ENCODE results near the gene POC1B. TPM values are rescaled to one million over a fixed set of nuclear protein-coding genes. Genes with fewer than 3 reads are reported as not detected.
A peak's percentile ranks its signal among the peaks of the same experiment; 100 is the strongest.

Gene POC1B
- total and polyA plus RNA-seq, 5 donors = 5.4 to 13.1 (median 8.1) TPM

- intact Hi-C loops (cut with DNase I) = no loop called here
Measured at GRCh38 chr12:89494411-89495231, 31.2 kb downstream of the POC1B start.

GRCh38 chr12:89493670-89494302, 32.1 kb downstream of the POC1B start:
- Histone ChIP-seq H3K9me3 (ENCODE audit: control insufficient read depth, low read length) (no peaks in the 10 kb centered on the region), H3K27ac (ENCODE audit: low read length) (no peak overlapping the region), H3K4me3 (ENCODE audit: low read length) (no peak overlapping the region), H3K4me1 (ENCODE audit: control insufficient read depth, insufficient read depth, low read length) (no peaks in the 10 kb centered on the region), H3K27me3 (ENCODE audit: control insufficient read depth, insufficient read depth) (no peaks in the 10 kb centered on the region)
- intact Hi-C loops (cut with DNase I) = no loop called here
- 92% methylated on average over 5 of the region's 5 CpGs for WGBS
- ATAC-seq (no peak), DNase-seq (no peak)

More at GRCh38 chr12:89494411-89495231, 31.2 kb downstream of the POC1B start:
- Histone ChIP-seq H3K27me3 (ENCODE audit: control insufficient read depth, insufficient read depth) (no peaks in the 10 kb centered on the region), H3K4me1 (ENCODE audit: control insufficient read depth, insufficient read depth, low read length) (no peaks in the 10 kb centered on the region), H3K27ac (ENCODE audit: low read length) (no peak overlapping the region), H3K4me3 (ENCODE audit: low read length) (no peak overlapping the region), H3K9me3 (ENCODE audit: control insufficient read depth, low read length) (no peaks in the 10 kb centered on the region)
- ATAC-seq (no peak), DNase-seq (no peak)
- WGBS = 92% methylated on average over 9 of the region's 9 CpGs

GRCh38 chr12:89492883-89493282, 33.0 kb downstream of the POC1B start:
- no peaks in the 10 kb centered on the region for H3K9me3 ChIP-seq (ENCODE audit: control insufficient read depth, low read length)
- intact Hi-C loops (cut with DNase I) = no loop called here
- H3K4me3 ChIP-seq (ENCODE audit: low read length) = no peak overlapping the region
- H3K4me1 ChIP-seq (ENCODE audit: control insufficient read depth, insufficient read depth, low read length) = no peaks in the 10 kb centered on the region
- WGBS = 86% methylated on average over 5 of the region's 5 CpGs
- ATAC-seq = no peak
- DNase-seq = no peak
- H3K27me3 ChIP-seq (ENCODE audit: control insufficient read depth, insufficient read depth) = no peaks in the 10 kb centered on the region
- no peak overlapping the region for H3K27ac ChIP-seq (ENCODE audit: low read length)

- DNase-seq = no peak
Measured at GRCh38 chr12:89490922-89491321, 34.9 kb downstream of the POC1B start.

DNA sequence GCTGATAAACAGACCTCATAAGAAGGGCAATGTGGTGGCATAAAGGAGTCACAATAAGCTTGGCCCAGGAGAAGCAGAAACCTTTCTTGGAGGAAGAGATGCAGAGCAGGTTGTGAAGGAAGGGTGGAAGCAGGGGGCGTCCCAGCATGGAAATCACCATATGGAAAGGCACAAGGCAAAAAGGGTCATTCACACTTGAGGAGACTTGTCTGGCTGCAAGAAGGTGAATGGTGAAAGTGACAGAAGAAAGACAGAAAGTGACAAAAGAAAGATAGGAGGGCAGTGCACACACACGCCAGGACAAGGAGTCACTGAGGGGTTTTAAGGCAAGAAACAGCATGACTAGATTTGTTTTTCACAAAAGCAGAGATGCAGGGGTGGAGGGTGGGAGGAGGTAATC, 39.6 kb downstream of the POC1B start:
- WGBS = 93% methylated on average over 2 of the region's 2 CpGs

More at GRCh38 chr12:89490922-89491321, 34.9 kb downstream of the POC1B start:
- H3K4me3 ChIP-seq (ENCODE audit: low read length) = no peak overlapping the region
- no peaks in the 10 kb centered on the region for H3K9me3 ChIP-seq (ENCODE audit: control insufficient read depth, low read length)
- WGBS = 96% methylated on average over 1 of the region's 1 CpG
- H3K4me1 ChIP-seq (ENCODE audit: control insufficient read depth, insufficient read depth, low read length) = no peaks in the 10 kb centered on the region
- no peak overlapping the region for H3K27ac ChIP-seq (ENCODE audit: low read length)
- no peaks in the 10 kb centered on the region for H3K27me3 ChIP-seq (ENCODE audit: control insufficient read depth, insufficient read depth)
- ATAC-seq = no peak
- intact Hi-C loops (cut with DNase I) = no loop called here

GRCh38 chr12:89484470-89484869, 41.4 kb downstream of the POC1B start:
- 88% methylated on average over 1 of the region's 1 CpG for WGBS
- Histone ChIP-seq H3K4me3 (ENCODE audit: low read length) (no peak overlapping the region), H3K9me3 (ENCODE audit: control insufficient read depth, low read length) (no peaks in the 10 kb centered on the region), H3K27ac (ENCODE audit: low read length) (no peak overlapping the region), H3K27me3 (ENCODE audit: control insufficient read depth, insufficient read depth) (no peaks in the 10 kb centered on the region), H3K4me1 (ENCODE audit: control insufficient read depth, insufficient read depth, low read length) (no peaks in the 10 kb centered on the region)
- ATAC-seq (no peak), DNase-seq (no peak)
- intact Hi-C loops (cut with DNase I) = loop anchor here in 1 of 4 donors (5.0 kb wide), 1 partner anchor 38 kb away; the partner anchor contains the start of gene GALNT4

More for the DNA sequence above, 39.6 kb downstream of the POC1B start:
- no peak overlapping the region for H3K27ac ChIP-seq (ENCODE audit: low read length)
- DNase-seq = no peak
- H3K4me3 ChIP-seq (ENCODE audit: low read length) = no peak overlapping the region
- intact Hi-C loops (cut with DNase I) = no loop called here
- H3K27me3 ChIP-seq (ENCODE audit: control insufficient read depth, insufficient read depth) = no peaks in the 10 kb centered on the region
- no peaks in the 10 kb centered on the region for H3K4me1 ChIP-seq (ENCODE audit: control insufficient read depth, insufficient read depth, low read length)
- no peaks in the 10 kb centered on the region for H3K9me3 ChIP-seq (ENCODE audit: control insufficient read depth, low read length)
- ATAC-seq = no peak

DNA sequence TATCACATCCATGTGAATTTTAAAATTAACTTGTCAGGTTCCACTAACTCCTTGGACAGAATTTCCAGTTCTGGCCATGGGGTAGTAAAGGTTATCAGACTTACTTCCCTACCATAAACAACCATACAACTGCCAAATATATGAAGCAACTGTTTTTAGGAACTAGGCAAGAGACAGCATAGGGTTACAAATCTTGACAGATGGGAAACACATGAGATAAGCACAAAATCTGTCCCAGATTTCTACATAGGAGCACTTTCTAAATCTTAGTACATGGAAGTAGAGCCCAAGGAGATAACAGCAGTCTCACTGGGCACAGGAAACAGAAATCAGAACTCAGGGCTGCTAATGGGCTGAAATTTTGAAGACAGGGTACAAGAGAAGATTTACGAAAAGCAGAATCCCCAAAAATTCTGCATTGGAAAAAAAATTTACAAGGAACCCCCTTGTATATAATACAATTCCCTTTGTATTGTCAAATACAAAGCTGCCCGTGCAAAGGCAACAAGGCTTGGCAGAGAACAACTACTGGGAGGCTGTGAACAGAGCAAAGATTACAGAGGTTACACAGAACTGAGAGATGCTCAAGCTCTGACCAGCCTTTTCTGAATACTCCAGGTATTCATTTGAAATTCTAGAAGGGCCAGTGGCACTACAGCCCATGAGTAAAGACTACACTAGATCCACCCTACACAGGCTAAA, 44.5 kb downstream of the POC1B start:
- Histone ChIP-seq H3K9me3 (ENCODE audit: control insufficient read depth, low read length) (no peaks in the 10 kb centered on the region), H3K4me3 (ENCODE audit: low read length) (no peak overlapping the region), H3K27ac (ENCODE audit: low read length) (no peak overlapping the region), H3K27me3 (ENCODE audit: control insufficient read depth, insufficient read depth) (no peaks in the 10 kb centered on the region), H3K4me1 (ENCODE audit: control insufficient read depth, insufficient read depth, low read length) (no peaks in the 10 kb centered on the region)
- intact Hi-C loops (cut with DNase I) = loop anchor here in 1 of 4 donors (5.0 kb wide), 1 partner anchor 41 kb away; the partner anchor contains the start of gene GALNT4
- WGBS = 60% methylated on average over 2 of the region's 2 CpGs
- peak; percentile 77 to 82 for ATAC-seq
- DNase-seq = no peak

DNA sequence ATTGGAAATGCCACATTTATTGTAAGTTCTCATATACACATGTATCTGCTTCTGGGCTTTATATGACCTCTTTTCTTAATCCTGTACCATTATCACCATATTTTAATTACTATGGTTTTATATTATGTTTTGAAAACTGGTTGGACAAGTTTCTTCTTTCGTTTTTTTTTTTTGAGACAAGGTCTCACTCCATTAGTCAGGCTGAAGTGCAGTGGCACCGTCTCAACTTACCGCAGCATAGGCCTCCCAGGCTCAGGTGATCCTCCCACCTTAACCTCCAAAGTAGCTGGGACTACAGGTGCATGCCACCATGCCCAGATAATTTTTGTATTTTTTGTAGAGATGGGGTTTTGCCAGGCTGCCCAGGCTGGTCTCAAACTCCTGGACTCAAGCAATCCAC, 45.9 kb downstream of the POC1B start:
- H3K4me1 ChIP-seq (ENCODE audit: control insufficient read depth, insufficient read depth, low read length) = no peaks in the 10 kb centered on the region
- no peaks in the 10 kb centered on the region for H3K9me3 ChIP-seq (ENCODE audit: control insufficient read depth, low read length)
- ATAC-seq (no peak), DNase-seq (no peak)
- no peaks in the 10 kb centered on the region for H3K27me3 ChIP-seq (ENCODE audit: control insufficient read depth, insufficient read depth)
- no peak overlapping the region for H3K27ac ChIP-seq (ENCODE audit: low read length)
- intact Hi-C loops (cut with DNase I) = loop anchor here in 1 of 4 donors (5.0 kb wide), 1 partner anchor 42 kb away; the partner anchor contains the start of gene GALNT4
- WGBS = 93% methylated on average over 3 of the region's 3 CpGs
- H3K4me3 ChIP-seq (ENCODE audit: low read length) = no peak overlapping the region

GRCh38 chr12:89477633-89478279, 48.1 kb downstream of the POC1B start:
- DNase-seq (no peak), ATAC-seq (no peak)
- Histone ChIP-seq H3K27me3 (ENCODE audit: control insufficient read depth, insufficient read depth) (no peaks in the 10 kb centered on the region), H3K27ac (ENCODE audit: low read length) (no peak overlapping the region), H3K4me3 (ENCODE audit: low read length) (no peak overlapping the region), H3K4me1 (ENCODE audit: control insufficient read depth, insufficient read depth, low read length) (no peaks in the 10 kb centered on the region), H3K9me3 (ENCODE audit: control insufficient read depth, low read length) (no peaks in the 10 kb centered on the region)
- intact Hi-C loops (cut with DNase I) = no loop called here
- 91% methylated on average over 8 of the region's 8 CpGs for WGBS

DNA sequence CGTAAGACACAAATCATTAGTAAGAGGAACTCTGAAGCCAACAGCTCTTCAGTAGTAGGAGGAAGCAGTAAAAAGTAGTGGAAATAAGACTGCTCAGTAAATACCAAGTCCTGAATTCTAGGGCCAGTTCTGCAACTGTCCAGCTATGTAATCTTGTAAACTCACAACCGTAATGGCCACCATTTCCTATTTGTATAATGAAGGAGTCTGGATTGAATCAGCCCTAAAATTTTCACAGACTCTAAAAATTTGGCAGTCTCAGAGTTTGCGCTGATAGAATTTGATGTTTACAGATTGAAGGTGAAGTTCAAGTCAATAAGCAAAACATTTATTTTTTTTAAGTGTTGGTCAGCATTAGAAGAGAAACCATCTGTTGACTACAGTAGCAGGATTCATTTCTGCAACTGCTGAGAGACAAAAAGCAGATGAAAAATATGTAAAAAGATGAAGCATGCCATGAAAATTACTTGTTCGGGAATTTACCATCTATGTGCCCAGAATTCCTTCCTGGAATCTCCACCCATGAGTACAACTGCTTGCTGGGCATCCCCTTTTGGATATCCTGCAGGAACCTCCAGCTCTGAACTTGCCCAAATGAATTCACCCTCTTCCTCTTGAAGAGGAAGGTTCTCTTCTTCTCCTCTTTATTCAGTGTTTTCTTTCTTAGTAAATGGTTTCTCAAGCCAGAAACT, 48.8 kb downstream of the POC1B start:
- no peak overlapping the region for H3K4me3 ChIP-seq (ENCODE audit: low read length)
- H3K27ac ChIP-seq (ENCODE audit: low read length) = no peak overlapping the region
- intact Hi-C loops (cut with DNase I) = no loop called here
- H3K9me3 ChIP-seq (ENCODE audit: control insufficient read depth, low read length) = no peaks in the 10 kb centered on the region
- WGBS = 84% methylated on average over 4 of the region's 4 CpGs
- H3K4me1 ChIP-seq (ENCODE audit: control insufficient read depth, insufficient read depth, low read length) = no peaks in the 10 kb centered on the region
- no peaks in the 10 kb centered on the region for H3K27me3 ChIP-seq (ENCODE audit: control insufficient read depth, insufficient read depth)
- ATAC-seq (no peak), DNase-seq (no peak)
